Fibroblast of lung (primary cell): ENCODE data around the gene TOX2. TPM values are rescaled to one million over a fixed set of nuclear protein-coding genes. Genes with fewer than 3 reads are reported as not detected.

ENCODE experiments used
- DNase-seq, 2 donors: peaks; one replicate each; pipeline versions ENCODE4 v3.0.0 to v3.0.0-alpha.2; 2010; ENCODE audit warnings: low read depth in 2 of 2
- H2AFZ ChIP-seq: 2 replicates; pipeline ENCODE4 v1.5.1; 2012; ENCODE audit warnings: low read length, control low read depth, inconsistent platforms
- H3K27ac ChIP-seq: 2 replicates; pipeline ENCODE4 v1.5.1; 2011; ENCODE audit warnings: low read length, control low read depth; ENCODE audit not compliant: insufficient read depth
- H3K27me3 ChIP-seq: 2 replicates; pipeline ENCODE4 v1.5.1; 2011; ENCODE audit warnings: mild to moderate bottlenecking, low read length; ENCODE audit not compliant: control insufficient read depth, insufficient read depth
- H3K36me3 ChIP-seq: 2 replicates; pipeline ENCODE4 v1.5.1; 2011; ENCODE audit warnings: low read length; ENCODE audit not compliant: control insufficient read depth, insufficient read depth
- H3K4me1 ChIP-seq: 2 replicates; pipeline ENCODE4 v1.5.1; 2011; ENCODE audit warnings: low read length; ENCODE audit not compliant: control insufficient read depth, insufficient read depth; ENCODE audit errors: extremely low read depth
- H3K4me2 ChIP-seq: 2 replicates; pipeline ENCODE4 v1.5.1; 2011; ENCODE audit warnings: low read length, control low read depth; ENCODE audit not compliant: insufficient read depth; ENCODE audit errors: extremely low read depth
- H3K4me3 ChIP-seq, 4 experiments: fragments of 200-600 bp in 1 of 4; sonication (generic) in 1 of 4; replicated peaks in 1 of 4; 2 replicates each; pipeline ENCODE4 v1.5.1; 2011 to 2016; ENCODE audit warnings: low read length in 4 of 4, low read depth in 3 of 4, mild to moderate bottlenecking in 3 of 4, control low read depth in 2 of 4, inconsistent platforms in 1 of 4, mixed read lengths in 1 of 4; ENCODE audit not compliant: insufficient read depth in 1 of 4; ENCODE audit errors: control extremely low read depth in 1 of 4
- H3K79me2 ChIP-seq: 2 replicates; pipeline ENCODE4 v1.5.1; 2012; ENCODE audit warnings: mild to moderate bottlenecking, low read length, inconsistent platforms; ENCODE audit not compliant: control insufficient read depth, insufficient read depth
- H3K9ac ChIP-seq: 2 replicates; pipeline ENCODE4 v1.5.1; 2011; ENCODE audit warnings: mild to moderate bottlenecking, low read length, control low read depth; ENCODE audit not compliant: insufficient read depth
- H3K9me3 ChIP-seq: 2 replicates; pipeline ENCODE4 v1.5.1; 2012; ENCODE audit warnings: low read depth, low read length; ENCODE audit not compliant: control insufficient read depth, insufficient read depth
- H4K20me1 ChIP-seq: 2 replicates; pipeline ENCODE4 v1.5.1; 2011; ENCODE audit warnings: low read length; ENCODE audit not compliant: control insufficient read depth, insufficient read depth; ENCODE audit errors: extremely low read depth
- EZH2 ChIP-seq: IDR thresholded peaks from 2 replicates; pipeline ENCODE4 v1.5.1; 2012; ENCODE audit warnings: low read length, control low read depth, mild to moderate bottlenecking; ENCODE audit errors: missing control alignments
- polyA plus RNA-seq, 2 donors: library from polyadenylated mRNA; depleted of rRNA in 1 of 2; stranded (reverse) in 1 of 2; unstranded in 1 of 2; fragments of >200 nt; gene quantifications; 2 replicates each; pipeline ENCODE4 v1.2.1, GENCODE V29; 2011 to 2012; ENCODE audit warnings: missing spikeins in 1 of 2
- total RNA-seq: library from RNA; depleted of rRNA; stranded (reverse); fragments of >200 nt; gene quantifications from 2 replicates; pipeline ENCODE4 v1.2.1, GENCODE V29; 2014
- TF ChIP-seq, protein P1 (sequence below), 2 donors: IDR thresholded peaks in 1 of 2; conservative IDR thresholded peaks in 1 of 2; 1 replicate in 1 of 2; 2 replicates in 1 of 2; pipeline ENCODE4 v1.5.1; 2011 to 2012; ENCODE audit warnings: low read length in 2 of 2, control low read depth in 1 of 2, inconsistent platforms in 1 of 2, low read depth in 1 of 2, mild to moderate bottlenecking in 1 of 2

TOX2 gene
- total and polyA plus RNA-seq, 2 donors (not counting 1 experiment from before 2014, with no cell fraction given), result 5.9 to 9.6 TPM

- no peak for DNase-seq
- Histone ChIP-seq H3K4me3 (no peak overlapping the region), H3K9ac (no peak overlapping the region), H2AFZ (no peak overlapping the region), H3K27me3 (peaks cover 13% of the 10 kb centered on the region), H3K4me2 (no peak overlapping the region), H3K36me3 (no peaks in the 10 kb centered on the region), H3K27ac (no peak overlapping the region), H3K4me1 (no peaks in the 10 kb centered on the region), H4K20me1 (no peaks in the 10 kb centered on the region), H3K79me2 (no peaks in the 10 kb centered on the region), H3K9me3 (no peaks in the 10 kb centered on the region)
- TF ChIP-seq EZH2, result no peak
- TF ChIP-seq, protein P1, sequence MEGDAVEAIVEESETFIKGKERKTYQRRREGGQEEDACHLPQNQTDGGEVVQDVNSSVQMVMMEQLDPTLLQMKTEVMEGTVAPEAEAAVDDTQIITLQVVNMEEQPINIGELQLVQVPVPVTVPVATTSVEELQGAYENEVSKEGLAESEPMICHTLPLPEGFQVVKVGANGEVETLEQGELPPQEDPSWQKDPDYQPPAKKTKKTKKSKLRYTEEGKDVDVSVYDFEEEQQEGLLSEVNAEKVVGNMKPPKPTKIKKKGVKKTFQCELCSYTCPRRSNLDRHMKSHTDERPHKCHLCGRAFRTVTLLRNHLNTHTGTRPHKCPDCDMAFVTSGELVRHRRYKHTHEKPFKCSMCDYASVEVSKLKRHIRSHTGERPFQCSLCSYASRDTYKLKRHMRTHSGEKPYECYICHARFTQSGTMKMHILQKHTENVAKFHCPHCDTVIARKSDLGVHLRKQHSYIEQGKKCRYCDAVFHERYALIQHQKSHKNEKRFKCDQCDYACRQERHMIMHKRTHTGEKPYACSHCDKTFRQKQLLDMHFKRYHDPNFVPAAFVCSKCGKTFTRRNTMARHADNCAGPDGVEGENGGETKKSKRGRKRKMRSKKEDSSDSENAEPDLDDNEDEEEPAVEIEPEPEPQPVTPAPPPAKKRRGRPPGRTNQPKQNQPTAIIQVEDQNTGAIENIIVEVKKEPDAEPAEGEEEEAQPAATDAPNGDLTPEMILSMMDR (conservative IDR thresholded peaks at IDR 0.05 in 1 of 2, IDR thresholded peaks at IDR 0.05 in 1 of 2; ENCODE audit: low read depth in 1 of 2, low read length in 2 of 2), result no peak
These were observed 187.9 kb downstream of the TOX2 start for GRCh38 chr20:44102582-44102981.

GRCh38 chr20:44104798-44105517 lies 190.3 kb downstream of the TOX2 start:
- Histone ChIP-seq H3K4me1 (no peaks in the 10 kb centered on the region), H3K4me3 (no peak overlapping the region), H3K9ac (no peak overlapping the region), H3K27me3 (peaks cover 13% of the 10 kb centered on the region), H3K9me3 (no peaks in the 10 kb centered on the region), H3K36me3 (no peaks in the 10 kb centered on the region), H3K27ac (no peak overlapping the region), H2AFZ (no peak overlapping the region), H3K4me2 (no peak overlapping the region), H4K20me1 (no peaks in the 10 kb centered on the region), H3K79me2 (no peaks in the 10 kb centered on the region)
- TF ChIP-seq, protein P1 (conservative IDR thresholded peaks at IDR 0.05 in 1 of 2, IDR thresholded peaks at IDR 0.05 in 1 of 2; ENCODE audit: low read depth in 1 of 2, low read length in 2 of 2), result no peak
- TF ChIP-seq EZH2, result no peak
- peak; percentile 66 to 83 for DNase-seq

- TF ChIP-seq, protein P1 (conservative IDR thresholded peaks at IDR 0.05 in 1 of 2, IDR thresholded peaks at IDR 0.05 in 1 of 2; ENCODE audit: low read depth in 1 of 2, low read length in 2 of 2), result no peak
- no peak for TF ChIP-seq EZH2
- Histone ChIP-seq H3K4me3 (no peak overlapping the region), H3K9ac (no peak overlapping the region), H3K27me3 (peaks cover 13% of the 10 kb centered on the region), H3K27ac (no peak overlapping the region), H3K4me1 (no peaks in the 10 kb centered on the region), H3K79me2 (no peaks in the 10 kb centered on the region), H3K9me3 (no peaks in the 10 kb centered on the region), H4K20me1 (no peaks in the 10 kb centered on the region), H2AFZ (no peak overlapping the region), H3K4me2 (no peak overlapping the region), H3K36me3 (no peaks in the 10 kb centered on the region)
- DNase-seq, result no peak
These were observed 192.0 kb downstream of the TOX2 start for GRCh38 chr20:44106615-44107014.
